Small intestine (tissue), 16 donors: ENCODE measurements around the gene DDX27. TPM values are rescaled to one million over a fixed set of nuclear protein-coding genes. Genes with fewer than 3 reads are reported as not detected.

Source experiments
- DNase-seq, 2 donors: peaks; one replicate each; pipeline versions ENCODE4 v3.0.0 to v3.0.0-alpha.2; 2013
- FAIRE-seq: peaks from 2 replicates; lab custom pipeline; 2012; peaks lifted over from hg19 to GRCh38; lab: Jason Lieb, UNC
- H3K27ac ChIP-seq, 3 donors: one replicate each; pipeline ENCODE4 v1.5.1; 2013; ENCODE audit warnings: low read length in 2 of 3, mild to moderate bottlenecking in 2 of 3, control low read depth in 1 of 3, inconsistent platforms in 1 of 3, low read depth in 1 of 3, moderate library complexity in 1 of 3
- H3K27me3 ChIP-seq, 3 donors: one replicate each; pipeline ENCODE4 v1.6.1; 2013; ENCODE audit warnings: low read length in 3 of 3, inconsistent platforms in 1 of 3; ENCODE audit not compliant: control insufficient read depth in 3 of 3, insufficient read depth in 3 of 3
- H3K36me3 ChIP-seq, 3 donors: one replicate each; pipeline ENCODE4 v1.6.1; 2013; ENCODE audit warnings: low read length in 3 of 3, inconsistent platforms in 1 of 3, low read depth in 1 of 3, mild to moderate bottlenecking in 1 of 3, moderate library complexity in 1 of 3; ENCODE audit not compliant: control insufficient read depth in 3 of 3, insufficient read depth in 2 of 3
- H3K4me1 ChIP-seq, 3 donors: one replicate each; pipeline ENCODE4 v1.6.1; 2013; ENCODE audit warnings: low read length in 2 of 3, inconsistent platforms in 1 of 3, low read depth in 1 of 3, mild to moderate bottlenecking in 1 of 3, moderate library complexity in 1 of 3; ENCODE audit not compliant: control insufficient read depth in 3 of 3, insufficient read depth in 2 of 3
- H3K4me3 ChIP-seq, 3 donors: one replicate each; pipeline ENCODE4 v1.5.1; 2013; ENCODE audit warnings: low read length in 3 of 3, control low read depth in 1 of 3, inconsistent platforms in 1 of 3, low read depth in 1 of 3, mild to moderate bottlenecking in 1 of 3, moderate library complexity in 1 of 3
- H3K9me3 ChIP-seq, 2 donors: one replicate each; pipeline ENCODE4 v1.6.1; 2013; ENCODE audit warnings: low read depth in 1 of 2, low read length in 1 of 2; ENCODE audit not compliant: control insufficient read depth in 2 of 2, insufficient read depth in 1 of 2
- WGBS, 3 donors: extraction: QIAGEN DNeasy Blood & Tissue Kit; methylation state at CpG; one replicate each; pipeline ENCODE4 v1.1.7; 2013; 5-methylcytosine and 5-hydroxymethylcytosine counted together
- long read RNA-seq, 10 donors: transcript quantifications; one replicate each; lab custom pipeline, GENCODE V29; 2026
- polyA plus RNA-seq, 4 donors: library from polyadenylated mRNA; stranded (reverse) in 3 of 4; unstranded in 1 of 4; fragments of 200-250 nt in 3 of 4; fragments of 120-200 nt in 1 of 4; gene quantifications; one replicate each; pipeline versions ENCODE4 v1.2.1 to v1.2.3, GENCODE V29; 2013
- donor health status: healthy with polysubstance abuse.
- donor health status: control.
- donor health status: control.
- donor health status: Bipolar disorder and iron deficiency.
- donor health status: healthy.

Gene DDX27, protein sequence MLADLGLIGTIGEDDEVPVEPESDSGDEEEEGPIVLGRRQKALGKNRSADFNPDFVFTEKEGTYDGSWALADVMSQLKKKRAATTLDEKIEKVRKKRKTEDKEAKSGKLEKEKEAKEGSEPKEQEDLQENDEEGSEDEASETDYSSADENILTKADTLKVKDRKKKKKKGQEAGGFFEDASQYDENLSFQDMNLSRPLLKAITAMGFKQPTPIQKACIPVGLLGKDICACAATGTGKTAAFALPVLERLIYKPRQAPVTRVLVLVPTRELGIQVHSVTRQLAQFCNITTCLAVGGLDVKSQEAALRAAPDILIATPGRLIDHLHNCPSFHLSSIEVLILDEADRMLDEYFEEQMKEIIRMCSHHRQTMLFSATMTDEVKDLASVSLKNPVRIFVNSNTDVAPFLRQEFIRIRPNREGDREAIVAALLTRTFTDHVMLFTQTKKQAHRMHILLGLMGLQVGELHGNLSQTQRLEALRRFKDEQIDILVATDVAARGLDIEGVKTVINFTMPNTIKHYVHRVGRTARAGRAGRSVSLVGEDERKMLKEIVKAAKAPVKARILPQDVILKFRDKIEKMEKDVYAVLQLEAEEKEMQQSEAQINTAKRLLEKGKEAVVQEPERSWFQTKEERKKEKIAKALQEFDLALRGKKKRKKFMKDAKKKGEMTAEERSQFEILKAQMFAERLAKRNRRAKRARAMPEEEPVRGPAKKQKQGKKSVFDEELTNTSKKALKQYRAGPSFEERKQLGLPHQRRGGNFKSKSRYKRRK
- 10 to 100 TPM; 32.0 to 48.9 (median 34.9) TPM for polyA plus RNA-seq
- long read RNA-seq, donor 1, partial matches to known transcripts = 114 of 118 reads
- long read RNA-seq, donor 1, other reads (novel, unspliced or antisense) = 0 of 118 reads
- long read RNA-seq, donor 2, transcript DDX27-207 (21 exons, 2,693 nt) = major isoform, 6 of 6 reads
- long read RNA-seq, donor 2, partial matches to known transcripts = 0 of 6 reads
- long read RNA-seq, donor 2, other reads (novel, unspliced or antisense) = 0 of 6 reads
- long read RNA-seq, donor 3, partial matches to known transcripts = 23 of 24 reads
- long read RNA-seq, donor 3, other reads (novel, unspliced or antisense) = 0 of 24 reads
- long read RNA-seq, donor 4 = 0 reads
- long read RNA-seq, donor 5 = 0 reads
- long read RNA-seq, donor 6, partial matches to known transcripts = 19 of 21 reads
- long read RNA-seq, donor 6, other reads (novel, unspliced or antisense) = 0 of 21 reads
- long read RNA-seq, donor 7, partial matches to known transcripts = 14 of 14 reads
- long read RNA-seq, donor 7, other reads (novel, unspliced or antisense) = 0 of 14 reads
- long read RNA-seq, donor 8 = 0 reads
- long read RNA-seq, donor 9 = 0 reads
- long read RNA-seq, donor 10, partial matches to known transcripts = 45 of 46 reads
- long read RNA-seq, donor 10, other reads (novel, unspliced or antisense) = 0 of 46 reads

GRCh38 chr20:49219091-49219923, at the start of gene DDX27:
DDX27 (plus strand) TSS chr20:49219416; CDS start chr20:49219449, 33 bp downstream.
- Histone ChIP-seq H3K27me3 (no peaks in the 10 kb centered on the region), H3K4me3 (peak within 1 kb of the TSS; percentile 39 to 86 (median 71)), H3K36me3 (peaks cover 13 to 31% (median 18%) of the 10 kb centered on the region in 3 donors), H3K4me1 (peaks cover 3 to 9% (median 4%) of the 10 kb centered on the region in 3 donors), H3K9me3 (no peaks in the 10 kb centered on the region), H3K27ac (peak within 1 kb of the TSS; percentile 82 to 87 (median 85))
- 0 to 1% (median 0%) methylated on average over 46 of the region's 46 CpGs for WGBS, 3 donors
- FAIRE-seq (peak; percentile 51), DNase-seq (peak; percentile 99)

DNA sequence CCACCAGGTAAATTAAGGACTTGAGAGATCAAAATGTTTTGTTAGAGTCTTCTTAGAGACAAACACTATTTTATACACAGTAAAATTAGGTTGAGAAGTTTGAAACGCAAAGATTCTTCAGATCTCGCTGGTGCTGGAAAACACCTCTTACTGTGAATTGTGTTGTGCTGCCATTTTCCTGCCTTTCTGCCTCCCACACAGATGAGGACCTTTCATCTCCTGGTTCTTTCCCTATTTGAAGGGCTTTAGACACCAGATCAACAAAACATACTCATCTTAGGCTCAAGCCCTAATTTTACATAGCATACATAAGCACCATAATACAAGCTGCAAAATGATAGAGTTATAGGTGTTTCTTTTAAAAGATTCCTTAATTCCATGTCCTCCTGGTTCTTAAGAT, 49.7 kb upstream of the DDX27 start:
- H3K27ac ChIP-seq = no peak overlapping the region
- WGBS, 3 donors = 60 to 91% (median 89%) methylated on average over 2 of the region's 2 CpGs
- no peak overlapping the region for H3K4me3 ChIP-seq
- no peaks in the 10 kb centered on the region for H3K9me3 ChIP-seq
- no peak for DNase-seq
- FAIRE-seq = no peak
- peaks cover 0 to 8% (median 3%) of the 10 kb centered on the region in 3 donors for H3K4me1 ChIP-seq
- peaks cover 2 to 27% (median 7%) of the 10 kb centered on the region in 3 donors for H3K36me3 ChIP-seq
- no peaks in the 10 kb centered on the region for H3K27me3 ChIP-seq

DNA sequence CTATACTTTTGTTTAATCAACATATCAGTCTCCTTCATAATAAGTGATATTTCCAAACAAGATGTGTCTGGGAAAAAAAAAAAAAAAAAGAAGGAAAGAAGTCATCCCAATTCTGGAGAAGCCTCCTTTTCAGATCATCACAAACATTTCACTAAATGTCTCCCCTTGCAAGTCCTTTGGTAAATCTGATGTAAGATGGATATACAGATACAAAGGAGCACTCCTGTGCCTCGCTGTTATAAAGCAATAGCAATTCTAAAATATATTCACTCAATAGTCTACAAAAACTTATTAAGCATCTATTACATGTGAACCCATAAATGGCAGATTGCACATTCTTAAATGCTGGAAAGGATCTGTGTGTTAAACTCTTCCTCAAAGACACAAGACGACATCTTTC, 48.5 kb upstream of the DDX27 start:
- Histone ChIP-seq H3K9me3 (no peaks in the 10 kb centered on the region), H3K27ac (no peak overlapping the region)
- no peak for DNase-seq

DNA sequence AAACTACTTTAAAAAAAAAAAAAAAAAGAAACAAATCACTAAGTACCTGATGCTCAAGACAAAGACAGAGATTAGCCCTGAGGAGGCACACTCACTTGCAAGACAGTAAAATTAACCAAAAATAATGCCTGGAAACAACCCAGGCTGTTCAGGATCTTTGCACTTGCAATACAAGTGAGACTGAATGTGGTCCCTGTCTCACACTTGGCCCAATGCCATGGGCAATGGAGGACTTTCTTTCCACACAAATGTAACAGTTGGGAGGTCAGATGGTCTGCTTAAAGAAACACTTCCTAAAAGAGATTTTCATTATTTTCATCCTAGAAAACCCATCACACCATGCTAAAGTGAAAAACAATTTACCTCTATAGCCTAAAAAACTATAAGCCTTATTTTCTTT, 47.3 kb upstream of the DDX27 start:
- DNase-seq (no peak), FAIRE-seq (no peak)
- Histone ChIP-seq H3K27ac (no peak overlapping the region), H3K9me3 (no peaks in the 10 kb centered on the region), H3K27me3 (no peaks in the 10 kb centered on the region), H3K4me3 (no peak overlapping the region), H3K4me1 (peaks cover 0 to 3% (median 2%) of the 10 kb centered on the region in 3 donors), H3K36me3 (peaks cover 0 to 27% (median 2%) of the 10 kb centered on the region in 3 donors)

More for the DNA sequence above, 48.5 kb upstream of the DDX27 start:
- no peak for FAIRE-seq
- Histone ChIP-seq H3K27me3 (no peaks in the 10 kb centered on the region), H3K4me3 (no peak overlapping the region), H3K4me1 (peaks cover 0 to 8% (median 3%) of the 10 kb centered on the region in 3 donors), H3K36me3 (peaks cover 2 to 27% (median 3%) of the 10 kb centered on the region in 3 donors)
- WGBS, 3 donors = 96 to 98% (median 96%) methylated on average over 2 of the region's 2 CpGs

GRCh38 chr20:49172413-49172812, 46.8 kb upstream of the DDX27 start:
- DNase-seq = no peak
- WGBS, 3 donors = 21 to 27% (median 22%) methylated on average over 1 of the region's 1 CpG

DNA sequence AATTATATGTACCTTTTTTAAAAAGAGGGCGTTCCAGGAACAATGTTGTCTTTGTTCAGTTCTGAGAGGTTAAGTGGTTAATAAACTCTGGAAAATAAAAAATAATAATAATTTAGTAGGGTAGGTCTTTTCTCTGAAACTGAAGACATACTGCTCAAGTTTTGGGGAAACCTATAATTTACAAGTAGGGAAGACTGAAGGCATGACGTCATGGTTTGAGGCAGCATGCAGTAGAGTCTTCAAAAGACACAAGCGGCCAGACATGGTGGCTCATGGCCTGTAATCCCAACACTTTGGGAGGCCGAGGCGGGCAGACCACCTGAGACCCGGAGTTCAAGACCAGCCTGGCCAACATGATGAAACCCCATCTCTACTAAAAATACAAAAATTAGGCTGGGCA, 45.0 kb upstream of the DDX27 start:
- no peaks in the 10 kb centered on the region for H3K9me3 ChIP-seq
- no peaks in the 10 kb centered on the region for H3K27me3 ChIP-seq
- FAIRE-seq = no peak
- no peak overlapping the region for H3K4me3 ChIP-seq
- no peaks in the 10 kb centered on the region for H3K4me1 ChIP-seq
- DNase-seq = no peak
- no peak overlapping the region for H3K27ac ChIP-seq
- 93 to 94% (median 94%) methylated on average over 6 of the region's 6 CpGs for WGBS, 3 donors
- peaks cover 0 to 37% (median 2%) of the 10 kb centered on the region in 3 donors for H3K36me3 ChIP-seq

More at GRCh38 chr20:49172413-49172812, 46.8 kb upstream of the DDX27 start:
- no peaks in the 10 kb centered on the region for H3K9me3 ChIP-seq
- no peak overlapping the region for H3K4me3 ChIP-seq
- H3K4me1 ChIP-seq = peaks cover 0 to 2% (median under 1%) of the 10 kb centered on the region in 3 donors
- FAIRE-seq = no peak
- no peaks in the 10 kb centered on the region for H3K27me3 ChIP-seq
- H3K36me3 ChIP-seq = peaks cover 0 to 32% (median 2%) of the 10 kb centered on the region in 3 donors
- no peak overlapping the region for H3K27ac ChIP-seq
